LNCaP clone FGC (cell line): Measurements from ENCODE around the gene FRMD4A.
"Not testable (repeated sequence)": the region's sequence is repeated elsewhere in the genome, so short reads cannot be mapped to it uniquely, and the experiment has no call there.

Experiments used
- DNase-seq: peaks from one replicate; pipeline ENCODE4 v3.0.0-alpha.2; 2011; ENCODE audit warnings: low read depth
- H3K4me3 ChIP-seq: 2 replicates; pipeline ENCODE4 v1.5.1; 2011; ENCODE audit warnings: mild to moderate bottlenecking, low read depth, low read length, control low read depth
- CTCF ChIP-seq: IDR thresholded peaks from 2 replicates; pipeline ENCODE4 v1.5.1; 2012; ENCODE audit warnings: mild to moderate bottlenecking; ENCODE audit not compliant: control insufficient read depth, insufficient read depth; ENCODE audit errors: extremely low read depth

Gene FRMD4A

DNA sequence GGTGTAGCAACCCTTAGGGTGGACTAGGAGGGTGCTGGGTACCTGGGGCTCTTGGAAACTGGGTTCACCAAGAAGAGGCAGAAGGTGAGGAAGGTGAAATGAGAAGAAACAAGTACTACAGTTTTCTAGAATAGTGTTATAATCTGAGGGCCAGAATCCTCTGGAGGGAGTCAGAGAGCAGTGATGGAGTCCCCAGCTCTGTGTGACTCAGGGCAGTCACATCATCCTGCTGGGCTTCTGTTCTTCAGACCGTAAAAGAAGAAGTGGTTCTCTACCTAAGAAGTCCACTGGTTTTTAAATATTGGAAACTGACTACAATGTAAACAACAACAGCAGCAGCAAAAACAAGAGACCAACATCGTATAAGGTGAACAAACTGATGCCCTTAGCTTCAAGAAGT lies 546.7 kb downstream of the FRMD4A start:
- peak; percentile 29; the same call in 1 of the 2 replicates for TF ChIP-seq CTCF
- no peak overlapping the region for H3K4me3 ChIP-seq
- DNase-seq = no peak

- H3K4me3 ChIP-seq = no peak overlapping the region
- TF ChIP-seq CTCF = no peak
- DNase-seq = no peak
Observed at GRCh38 chr10:13779748-13780147, 551.0 kb downstream of the FRMD4A start.

DNA sequence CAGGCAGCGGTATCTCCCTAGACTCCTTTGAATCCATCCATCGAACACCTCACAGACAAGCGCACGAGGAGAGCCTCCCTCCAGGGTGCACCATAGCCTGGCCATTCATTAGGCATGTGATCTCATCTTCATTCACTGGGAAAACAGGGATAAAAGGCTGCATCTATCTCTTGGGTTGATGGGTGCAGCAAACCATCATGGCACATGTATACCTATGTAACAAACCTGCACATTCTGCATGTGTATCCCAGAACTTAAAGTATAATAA lies 552.1 kb downstream of the FRMD4A start:
- DNase-seq, H3K4me3 ChIP-seq: not testable (repeated sequence)

DNA sequence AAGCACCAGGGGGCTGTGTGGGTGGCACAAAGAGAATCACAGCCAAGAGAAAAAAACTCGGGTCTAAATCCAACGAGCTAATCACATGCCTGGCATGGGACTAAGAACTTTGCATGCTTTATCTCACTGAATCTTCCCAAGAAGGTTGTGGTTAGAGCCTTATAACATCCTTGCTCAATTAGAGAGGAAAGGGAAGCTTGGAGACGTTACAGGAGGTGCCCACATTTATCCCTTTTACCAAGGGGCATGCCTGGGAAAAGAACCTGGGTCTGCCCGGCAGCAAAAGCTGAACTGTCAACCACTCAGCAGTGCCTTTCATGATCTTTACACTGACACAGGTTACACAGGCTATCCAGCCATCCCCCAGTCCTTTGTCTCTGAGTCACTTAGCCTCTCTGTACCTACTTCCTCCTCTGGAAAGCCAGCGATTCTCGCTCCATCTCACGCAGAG lies 553.8 kb downstream of the FRMD4A start:
- TF ChIP-seq CTCF = no peak
- no peak for DNase-seq
- H3K4me3 ChIP-seq = no peak overlapping the region

DNA sequence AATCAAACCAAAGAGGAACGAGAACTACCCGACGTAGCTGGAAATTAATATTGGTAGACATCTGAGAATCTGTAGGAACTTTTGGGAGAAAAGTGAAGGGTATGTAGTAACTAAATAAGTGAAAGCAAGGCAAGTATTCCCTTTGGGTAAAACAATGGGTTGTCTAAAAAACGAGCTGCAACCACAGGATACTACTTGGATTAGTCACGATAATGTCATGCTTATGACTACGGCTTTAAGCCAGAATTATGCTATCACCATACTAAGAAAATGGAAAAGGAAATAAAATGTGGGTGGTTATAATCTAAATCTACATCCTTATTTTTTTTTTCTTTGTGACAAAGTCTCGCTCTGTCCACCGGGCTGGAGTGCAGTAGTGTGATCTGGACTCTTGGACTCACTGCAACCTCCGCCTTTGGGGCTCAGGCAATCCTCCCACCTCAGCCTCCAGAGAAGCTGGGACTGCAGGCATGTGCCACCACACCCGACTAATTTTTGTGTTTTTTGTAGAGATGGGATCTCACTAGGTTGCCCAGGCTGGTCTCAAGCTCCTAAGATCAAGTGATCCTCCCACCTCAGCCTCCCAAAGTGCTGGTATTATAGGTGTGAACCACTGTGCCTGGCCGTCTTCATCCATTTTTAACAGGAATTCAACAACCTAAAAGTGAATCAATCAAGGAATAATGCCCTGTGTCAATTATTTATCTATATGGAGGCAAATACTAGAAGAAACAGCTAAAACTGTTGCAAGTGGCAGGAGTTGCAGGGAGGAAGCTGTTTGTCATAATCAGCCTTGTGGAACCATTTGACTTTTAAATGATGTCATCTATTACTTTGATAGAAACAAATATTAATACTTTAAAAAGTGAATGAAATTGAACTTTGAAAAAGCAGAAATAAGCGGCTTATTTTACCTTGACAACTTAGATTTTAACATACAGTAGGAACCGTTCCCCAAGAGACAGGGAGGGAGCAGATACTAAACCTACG lies 554.6 kb downstream of the FRMD4A start:
- DNase-seq = no peak
- H3K4me3 ChIP-seq = no peak overlapping the region
- no peak for TF ChIP-seq CTCF

DNA sequence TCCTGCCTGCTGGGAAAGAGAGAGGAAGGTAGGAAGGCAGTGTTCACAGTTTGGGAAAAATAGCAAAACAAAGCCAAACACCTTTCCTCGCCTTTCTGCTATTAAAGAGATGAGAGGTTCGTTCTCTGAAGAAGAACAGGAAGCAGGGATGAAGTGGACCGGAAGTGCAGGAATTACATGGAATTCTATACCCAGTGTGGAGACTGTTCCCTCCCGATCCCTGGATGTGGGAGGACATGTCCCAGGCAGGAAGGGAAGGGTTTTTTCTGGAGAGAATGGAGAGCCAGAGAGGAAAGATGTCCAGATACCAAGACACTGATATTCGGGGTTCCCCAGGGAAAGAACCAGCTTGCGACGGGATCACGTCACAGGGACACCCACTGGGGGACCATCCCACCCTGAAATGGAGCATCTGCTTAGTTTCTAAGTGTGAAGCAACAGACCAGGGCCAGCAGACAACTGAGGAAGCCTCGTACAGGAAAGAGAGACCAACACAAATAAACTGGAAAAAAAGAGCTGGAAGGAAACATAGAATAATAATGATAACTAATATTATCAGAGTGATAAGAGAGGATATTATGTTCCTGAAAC lies 556.3 kb downstream of the FRMD4A start:
- no peak overlapping the region for H3K4me3 ChIP-seq
- TF ChIP-seq CTCF = no peak
- no peak for DNase-seq

- TF ChIP-seq CTCF = no peak
- H3K4me3 ChIP-seq = no peak overlapping the region
- DNase-seq = no peak
Observed at GRCh38 chr10:13773496-13774170, 557.1 kb downstream of the FRMD4A start.
